Body of pancreas (tissue), 4 donors: Measurements from ENCODE around the gene TUT7.

Source experiments
- CTCF ChIP-seq, 7 experiments: fragments of 450-650 bp in 4 of 7; fragments of 200-600 bp in 3 of 7; sonication (generic) in 3 of 7; IDR thresholded peaks; one replicate each; pipeline ENCODE4 v1.5.1; 2016 to 2019; ENCODE audit warnings: antibody characterized with exemption in 7 of 7
- POLR2A ChIP-seq, 3 donors: fragments of 450-650 bp; IDR thresholded peaks; one replicate each; pipeline ENCODE4 v1.6.1; 2016; ENCODE audit warnings: antibody characterized with exemption in 3 of 3, mild to moderate bottlenecking in 2 of 3

- no peak for TF ChIP-seq CTCF (IDR thresholded peaks at IDR 0.05)
- no peak for TF ChIP-seq POLR2A (IDR thresholded peaks at IDR 0.05)
These were observed 74.4 kb downstream of the TUT7 start for GRCh38 chr9:86279839-86280238.
